SK-N-SH (cell line): ENCODE measurements around the gene NFE2L3. TPM values are rescaled to one million over a fixed set of nuclear protein-coding genes. Genes with fewer than 3 reads are reported as not detected.
"Not testable (repeated sequence)": the region's sequence is repeated elsewhere in the genome, so short reads cannot be mapped to it uniquely, and the experiment has no call there.

ENCODE experiments used
- CTCF ChIA-PET: fragments of 300-600, 350-600 bp; formaldehyde crosslinking; extraction: SDS; loops from one replicate; lab custom pipeline; 2021; lab: Yijun Ruan, JAX
- POLR2A ChIA-PET: fragments of 350-600 bp; sonication (Branson Sonifier 250); formaldehyde crosslinking; extraction: SDS; loops from one replicate; lab custom pipeline; 2020; ENCODE audit warnings: antibody characterized with exemption, inconsistent platforms; lab: Yijun Ruan, JAX
- DNase-seq: peaks from one replicate; pipeline ENCODE4 v3.0.0; 2012
- H2AFZ ChIP-seq: fragments of 200-600 bp; sonication (generic); 2 replicates; pipeline ENCODE4 v1.8.1; 2016; ENCODE audit warnings: antibody characterized with exemption, mild to moderate bottlenecking, low read depth
- H3F3A ChIP-seq: fragments of 200-600 bp; sonication (generic); replicated peaks from 2 replicates; pipeline ENCODE3; 2016; ENCODE audit warnings: antibody characterized with exemption, mild to moderate bottlenecking; ENCODE audit not compliant: insufficient read depth
- H3K27ac ChIP-seq, 2 experiments: fragments of 200-500 bp in 1 of 2; fragments of 200-600 bp in 1 of 2; sonication (Bioruptor generic) in 1 of 2; sonication (generic), shearing (Covaris generic) in 1 of 2; 2 replicates each; pipeline versions ENCODE4 v1.5.1 to v1.6.1; 2014 to 2016; ENCODE audit warnings: low read depth in 2 of 2, inconsistent platforms in 1 of 2, low read length in 1 of 2, mild to moderate bottlenecking in 1 of 2, mixed read lengths in 1 of 2
- H3K27me3 ChIP-seq: fragments of 200-600 bp; sonication (generic), shearing (Covaris generic); 2 replicates; pipeline ENCODE4 v1.6.1; 2016; ENCODE audit warnings: mixed run types; ENCODE audit not compliant: insufficient read depth
- H3K36me3 ChIP-seq, 2 experiments: fragments of 200-500 bp in 1 of 2; fragments of 200-600 bp in 1 of 2; sonication (Bioruptor generic) in 1 of 2; sonication (generic) in 1 of 2; replicated peaks in 1 of 2; 2 replicates each; pipeline versions ENCODE3 to v1.5.1; 2014 to 2016; ENCODE audit warnings: low read length in 1 of 2, mild to moderate bottlenecking in 1 of 2; ENCODE audit not compliant: insufficient read depth in 2 of 2, control insufficient read depth in 1 of 2
- H3K4me1 ChIP-seq, 2 experiments: fragments of 200-500 bp in 1 of 2; fragments of 200-600 bp in 1 of 2; sonication (Bioruptor generic) in 1 of 2; sonication (generic), shearing (Covaris generic) in 1 of 2; 2 replicates each; pipeline versions ENCODE4 v1.5.1 to v1.6.1; 2014 to 2016; ENCODE audit warnings: low read depth in 1 of 2, low read length in 1 of 2, mixed run types in 1 of 2; ENCODE audit not compliant: insufficient read depth in 2 of 2, control insufficient read depth in 1 of 2
- H3K4me2 ChIP-seq: fragments of 200-600 bp; sonication (generic), shearing (Covaris generic); 2 replicates; pipeline ENCODE4 v1.6.1; 2017; ENCODE audit warnings: mixed run types
- H3K4me3 ChIP-seq, 2 experiments: fragments of 200-500 bp in 1 of 2; fragments of 200-600 bp in 1 of 2; sonication (Bioruptor generic) in 1 of 2; sonication (generic), shearing (Covaris generic) in 1 of 2; 2 replicates each; pipeline versions ENCODE4 v1.5.1 to v1.8.1; 2014 to 2016; ENCODE audit warnings: low read depth in 2 of 2, inconsistent platforms in 1 of 2, low read length in 1 of 2, mild to moderate bottlenecking in 1 of 2, mixed read lengths in 1 of 2, moderate library complexity in 1 of 2
- H3K79me2 ChIP-seq: fragments of 200-600 bp; sonication (generic); 2 replicates; pipeline ENCODE4 v1.8.1; 2017; ENCODE audit warnings: mild to moderate bottlenecking; ENCODE audit not compliant: insufficient read depth
- H3K9ac ChIP-seq: fragments of 200-600 bp; sonication (generic); 2 replicates; pipeline ENCODE4 v1.6.1; 2017; ENCODE audit warnings: mixed run types
- H3K9me2 ChIP-seq: fragments of 200-600 bp; sonication (generic); 2 replicates; pipeline ENCODE4 v1.6.1; 2017; ENCODE audit warnings: mixed run types
- H3K9me3 ChIP-seq: fragments of 200-600 bp; sonication (generic); 2 replicates; pipeline ENCODE4 v1.6.1; 2017; ENCODE audit warnings: mixed run types, mild to moderate bottlenecking, moderate library complexity
- H4K20me1 ChIP-seq: fragments of 200-600 bp; sonication (generic); 2 replicates; pipeline ENCODE4 v1.6.1; 2017; ENCODE audit warnings: mild to moderate bottlenecking, mixed run types; ENCODE audit not compliant: insufficient read depth
- CHD2 ChIP-seq: fragments of 150-350 bp; IDR thresholded peaks from 2 replicates; pipeline ENCODE4 v1.6.1; 2018; ENCODE audit warnings: low read length; ENCODE audit not compliant: partially characterized antibody
- EZH2phosphoT487 ChIP-seq: fragments of 200-600 bp; sonication (generic); IDR thresholded peaks from 2 replicates; pipeline ENCODE4 v1.6.1; 2017; ENCODE audit warnings: low read depth, mixed run types, mild to moderate bottlenecking, antibody characterized with exemption, moderate library complexity, borderline replicate concordance
- FOSL2 ChIP-seq: IDR thresholded peaks from 2 replicates; pipeline ENCODE4 v1.4.0; 2012; ENCODE audit warnings: low read depth, mild to moderate bottlenecking, moderate library complexity, borderline replicate concordance
- FOXJ3 ChIP-seq: sonication (generic); formaldehyde crosslinking; IDR thresholded peaks from 2 replicates; pipeline ENCODE4 v1.5.1; 2020; ENCODE audit warnings: mild to moderate bottlenecking, missing genetic modification reagents
- FOXM1 ChIP-seq: IDR thresholded peaks from 2 replicates; pipeline ENCODE4 v1.4.0; 2012; ENCODE audit warnings: low read depth, mild to moderate bottlenecking
- GABPA ChIP-seq: IDR thresholded peaks from 2 replicates; pipeline ENCODE4 v1.4.0; 2012; ENCODE audit warnings: low read depth, mild to moderate bottlenecking
- JUND ChIP-seq: IDR thresholded peaks from 2 replicates; pipeline ENCODE4 v1.4.0; 2012
- MEF2A ChIP-seq: IDR thresholded peaks from 2 replicates; pipeline ENCODE4 v1.4.0; 2012; ENCODE audit warnings: low read depth, borderline replicate concordance
- NRF1 ChIP-seq: IDR thresholded peaks from 2 replicates; pipeline ENCODE4 v1.6.1; 2012; ENCODE audit warnings: low read depth, mild to moderate bottlenecking, low read length
- PBX3 ChIP-seq: IDR thresholded peaks from 2 replicates; pipeline ENCODE4; 2012
- WGBS: methylation state at CpG from one replicate; pipeline ENCODE4 v1.1.6; 2017; ENCODE audit warnings: low lambda C conversion rate; 5-methylcytosine and 5-hydroxymethylcytosine counted together
- polyA plus RNA-seq, 3 experiments: library from polyadenylated mRNA; depleted of rRNA; stranded (reverse); fragments of >200 nt; gene quantifications; 2 replicates each; pipeline ENCODE4 v1.2.3, GENCODE V29; 2012
- TF ChIP-seq, protein P1 (sequence below): fragments of 200-600 bp; sonication (generic); IDR thresholded peaks from 2 replicates; pipeline ENCODE4 v1.6.1; 2017; ENCODE audit warnings: antibody characterized with exemption, mild to moderate bottlenecking, moderate library complexity
- TF ChIP-seq, protein P2 (sequence below): IDR thresholded peaks from 2 replicates; pipeline ENCODE4 v1.4.0; 2012; ENCODE audit warnings: low read depth, borderline replicate concordance

Gene NFE2L3
- polyA plus RNA-seq, 1 of the 3 experiments (the other 2 are of a cell fraction) = 36.1 TPM

- no peak for TF ChIP-seq PBX3
- TF ChIP-seq FOXM1 = no peak
Observed at GRCh38 chr7:26160896-26161295, 8.9 kb downstream of the NFE2L3 start (continued).

DNA sequence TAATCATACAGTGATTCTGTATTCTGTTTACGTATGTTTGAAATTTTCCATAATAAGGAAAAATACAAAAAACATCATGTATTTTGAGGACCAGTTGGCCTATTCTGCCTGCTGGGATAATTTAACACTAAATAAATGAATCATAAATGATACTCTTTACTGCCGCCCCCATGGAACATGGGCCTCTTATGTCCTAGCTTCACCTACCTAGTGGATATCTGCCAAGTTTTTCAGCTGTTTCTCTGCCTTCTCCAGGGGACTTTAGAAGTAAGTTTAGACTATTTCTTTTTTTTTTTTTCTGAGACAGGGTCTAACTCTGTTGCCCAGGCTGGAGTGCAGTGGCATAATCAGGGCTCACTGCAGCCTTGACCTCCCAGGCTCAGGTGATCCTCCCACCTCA is 10.4 kb downstream of the NFE2L3 start:
- H3K27me3 ChIP-seq = no peaks in the 10 kb centered on the region
- WGBS = 91% methylated on average over 2 of the region's 2 CpGs
- peaks cover 9% of the 10 kb centered on the region for H3F3A ChIP-seq
- no peaks in the 10 kb centered on the region for H3K9me3 ChIP-seq
- H3K4me3 ChIP-seq = no peak overlapping the region
- POLR2A ChIA-PET = no interaction called here
- H3K36me3 ChIP-seq = no peaks in the 10 kb centered on the region
- DNase-seq = no peak
- peaks cover 0 to 22% of the 10 kb centered on the region in 2 experiments; a peak in 2 of 4 replicates for H3K4me1 ChIP-seq
- H4K20me1 ChIP-seq = no peaks in the 10 kb centered on the region
- peaks cover 64% of the 10 kb centered on the region for H3K79me2 ChIP-seq
- CTCF ChIA-PET = interaction anchor here (1.0 to 2.7 kb wide), 3 partner anchors 36 to 84 kb away, joined by 3 to 11 read pairs (median 5); no protein-coding TSS in a partner anchor
- H3K4me2 ChIP-seq = no peak overlapping the region
- no peak overlapping the region for H3K27ac ChIP-seq
- H3K9me2 ChIP-seq = no peaks in the 10 kb centered on the region
- no peak overlapping the region for H2AFZ ChIP-seq
- H3K9ac ChIP-seq = no peak overlapping the region
- TF ChIP-seq, protein P1, sequence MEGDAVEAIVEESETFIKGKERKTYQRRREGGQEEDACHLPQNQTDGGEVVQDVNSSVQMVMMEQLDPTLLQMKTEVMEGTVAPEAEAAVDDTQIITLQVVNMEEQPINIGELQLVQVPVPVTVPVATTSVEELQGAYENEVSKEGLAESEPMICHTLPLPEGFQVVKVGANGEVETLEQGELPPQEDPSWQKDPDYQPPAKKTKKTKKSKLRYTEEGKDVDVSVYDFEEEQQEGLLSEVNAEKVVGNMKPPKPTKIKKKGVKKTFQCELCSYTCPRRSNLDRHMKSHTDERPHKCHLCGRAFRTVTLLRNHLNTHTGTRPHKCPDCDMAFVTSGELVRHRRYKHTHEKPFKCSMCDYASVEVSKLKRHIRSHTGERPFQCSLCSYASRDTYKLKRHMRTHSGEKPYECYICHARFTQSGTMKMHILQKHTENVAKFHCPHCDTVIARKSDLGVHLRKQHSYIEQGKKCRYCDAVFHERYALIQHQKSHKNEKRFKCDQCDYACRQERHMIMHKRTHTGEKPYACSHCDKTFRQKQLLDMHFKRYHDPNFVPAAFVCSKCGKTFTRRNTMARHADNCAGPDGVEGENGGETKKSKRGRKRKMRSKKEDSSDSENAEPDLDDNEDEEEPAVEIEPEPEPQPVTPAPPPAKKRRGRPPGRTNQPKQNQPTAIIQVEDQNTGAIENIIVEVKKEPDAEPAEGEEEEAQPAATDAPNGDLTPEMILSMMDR = no peak
- no peak for TF ChIP-seq MEF2A
- no peak for TF ChIP-seq FOSL2
- TF ChIP-seq EZH2phosphoT487 = no peak
- no peak for TF ChIP-seq JUND
- TF ChIP-seq FOXJ3 (CRISPR knock-in tag) = no peak
- no peak for TF ChIP-seq CHD2
- TF ChIP-seq, protein P2, sequence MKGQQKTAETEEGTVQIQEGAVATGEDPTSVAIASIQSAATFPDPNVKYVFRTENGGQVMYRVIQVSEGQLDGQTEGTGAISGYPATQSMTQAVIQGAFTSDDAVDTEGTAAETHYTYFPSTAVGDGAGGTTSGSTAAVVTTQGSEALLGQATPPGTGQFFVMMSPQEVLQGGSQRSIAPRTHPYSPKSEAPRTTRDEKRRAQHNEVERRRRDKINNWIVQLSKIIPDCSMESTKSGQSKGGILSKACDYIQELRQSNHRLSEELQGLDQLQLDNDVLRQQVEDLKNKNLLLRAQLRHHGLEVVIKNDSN = no peak
- no peak for TF ChIP-seq GABPA
- no peak for TF ChIP-seq NRF1

GRCh38 chr7:26163804-26164203 is 11.8 kb downstream of the NFE2L3 start:
- CTCF ChIA-PET, H3K4me2 ChIP-seq, DNase-seq, H3K9me2 ChIP-seq, H3K27ac ChIP-seq, H3K9me3 ChIP-seq, H2AFZ ChIP-seq, H3K36me3 ChIP-seq, H3K27me3 ChIP-seq, H3K9ac ChIP-seq, H3K4me3 ChIP-seq, H4K20me1 ChIP-seq, POLR2A ChIA-PET: not testable (repeated sequence)
- Histone ChIP-seq H3K4me1 (peaks cover 0 to 14% of the 10 kb centered on the region in 2 experiments; a peak in 2 of 4 replicates), H3F3A (peaks cover 10% of the 10 kb centered on the region), H3K79me2 (peaks cover 50% of the 10 kb centered on the region)
- 21% methylated on average over 1 of the region's 1 CpG for WGBS
